ENCODE measurements around the gene ZFP36L2. TPM values are rescaled to one million over a fixed set of nuclear protein-coding genes. Genes with fewer than 3 reads are reported as not detected.

Gene ZFP36L2
- total and polyA plus RNA-seq, 2 experiments from 2014 or later: 37.9 to 38.4 TPM

DNA sequence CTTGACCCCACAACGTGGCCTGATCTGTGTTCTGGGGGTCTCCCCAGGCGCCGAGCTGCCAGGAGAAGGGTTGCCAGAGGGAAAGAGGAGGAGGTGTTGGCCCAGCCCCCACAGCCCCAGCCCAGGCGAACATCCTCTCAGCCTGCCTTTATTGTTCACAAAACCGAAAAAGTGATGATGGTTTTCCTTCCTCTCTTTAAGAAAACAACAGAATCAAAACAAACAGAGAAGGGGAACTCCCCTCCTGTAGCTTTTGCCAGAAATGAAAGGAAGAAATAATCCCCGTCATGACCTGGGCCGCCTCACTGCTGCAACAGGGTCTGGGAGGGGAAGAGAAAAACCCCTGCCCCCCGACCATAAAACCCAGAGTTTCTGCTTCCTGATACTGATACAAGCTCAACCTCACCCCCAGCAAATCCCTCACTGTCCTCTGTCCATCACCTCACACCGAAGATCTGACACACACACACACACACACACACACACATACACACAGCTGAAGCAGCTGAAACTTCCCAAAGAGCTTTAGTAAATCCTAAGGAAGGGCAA, 52.0 kb downstream of the ZFP36L2 start:
- peak overlapping the region; percentile 42; the same call in 1 of the 2 replicates for H3K27ac Mint-ChIP-seq
- peaks cover 35% of the 10 kb centered on the region for H3K4me1 Mint-ChIP-seq
- 0 out of 2 replicates have a peak, but pooled peaks cover 11% of the 10 kb centered on the region for H3K36me3 ChIP-seq (ENCODE audit: insufficient read depth)
- H3K27me3 Mint-ChIP-seq (ENCODE audit: insufficient read depth, low read depth, poor library complexity): peaks cover 12% of the 10 kb centered on the region
- H3K4me1 ChIP-seq (ENCODE audit: insufficient read depth): peaks cover 15% of the 10 kb centered on the region
- no peak overlapping the region for H2AFZ ChIP-seq
- no peaks in the 10 kb centered on the region for H3K27me3 ChIP-seq (ENCODE audit: insufficient read depth)
- no peak overlapping the region for H3K4me3 ChIP-seq
- H3K36me3 Mint-ChIP-seq (ENCODE audit: low read depth): peaks cover 16% of the 10 kb centered on the region
- TF ChIP-seq, protein P1, sequence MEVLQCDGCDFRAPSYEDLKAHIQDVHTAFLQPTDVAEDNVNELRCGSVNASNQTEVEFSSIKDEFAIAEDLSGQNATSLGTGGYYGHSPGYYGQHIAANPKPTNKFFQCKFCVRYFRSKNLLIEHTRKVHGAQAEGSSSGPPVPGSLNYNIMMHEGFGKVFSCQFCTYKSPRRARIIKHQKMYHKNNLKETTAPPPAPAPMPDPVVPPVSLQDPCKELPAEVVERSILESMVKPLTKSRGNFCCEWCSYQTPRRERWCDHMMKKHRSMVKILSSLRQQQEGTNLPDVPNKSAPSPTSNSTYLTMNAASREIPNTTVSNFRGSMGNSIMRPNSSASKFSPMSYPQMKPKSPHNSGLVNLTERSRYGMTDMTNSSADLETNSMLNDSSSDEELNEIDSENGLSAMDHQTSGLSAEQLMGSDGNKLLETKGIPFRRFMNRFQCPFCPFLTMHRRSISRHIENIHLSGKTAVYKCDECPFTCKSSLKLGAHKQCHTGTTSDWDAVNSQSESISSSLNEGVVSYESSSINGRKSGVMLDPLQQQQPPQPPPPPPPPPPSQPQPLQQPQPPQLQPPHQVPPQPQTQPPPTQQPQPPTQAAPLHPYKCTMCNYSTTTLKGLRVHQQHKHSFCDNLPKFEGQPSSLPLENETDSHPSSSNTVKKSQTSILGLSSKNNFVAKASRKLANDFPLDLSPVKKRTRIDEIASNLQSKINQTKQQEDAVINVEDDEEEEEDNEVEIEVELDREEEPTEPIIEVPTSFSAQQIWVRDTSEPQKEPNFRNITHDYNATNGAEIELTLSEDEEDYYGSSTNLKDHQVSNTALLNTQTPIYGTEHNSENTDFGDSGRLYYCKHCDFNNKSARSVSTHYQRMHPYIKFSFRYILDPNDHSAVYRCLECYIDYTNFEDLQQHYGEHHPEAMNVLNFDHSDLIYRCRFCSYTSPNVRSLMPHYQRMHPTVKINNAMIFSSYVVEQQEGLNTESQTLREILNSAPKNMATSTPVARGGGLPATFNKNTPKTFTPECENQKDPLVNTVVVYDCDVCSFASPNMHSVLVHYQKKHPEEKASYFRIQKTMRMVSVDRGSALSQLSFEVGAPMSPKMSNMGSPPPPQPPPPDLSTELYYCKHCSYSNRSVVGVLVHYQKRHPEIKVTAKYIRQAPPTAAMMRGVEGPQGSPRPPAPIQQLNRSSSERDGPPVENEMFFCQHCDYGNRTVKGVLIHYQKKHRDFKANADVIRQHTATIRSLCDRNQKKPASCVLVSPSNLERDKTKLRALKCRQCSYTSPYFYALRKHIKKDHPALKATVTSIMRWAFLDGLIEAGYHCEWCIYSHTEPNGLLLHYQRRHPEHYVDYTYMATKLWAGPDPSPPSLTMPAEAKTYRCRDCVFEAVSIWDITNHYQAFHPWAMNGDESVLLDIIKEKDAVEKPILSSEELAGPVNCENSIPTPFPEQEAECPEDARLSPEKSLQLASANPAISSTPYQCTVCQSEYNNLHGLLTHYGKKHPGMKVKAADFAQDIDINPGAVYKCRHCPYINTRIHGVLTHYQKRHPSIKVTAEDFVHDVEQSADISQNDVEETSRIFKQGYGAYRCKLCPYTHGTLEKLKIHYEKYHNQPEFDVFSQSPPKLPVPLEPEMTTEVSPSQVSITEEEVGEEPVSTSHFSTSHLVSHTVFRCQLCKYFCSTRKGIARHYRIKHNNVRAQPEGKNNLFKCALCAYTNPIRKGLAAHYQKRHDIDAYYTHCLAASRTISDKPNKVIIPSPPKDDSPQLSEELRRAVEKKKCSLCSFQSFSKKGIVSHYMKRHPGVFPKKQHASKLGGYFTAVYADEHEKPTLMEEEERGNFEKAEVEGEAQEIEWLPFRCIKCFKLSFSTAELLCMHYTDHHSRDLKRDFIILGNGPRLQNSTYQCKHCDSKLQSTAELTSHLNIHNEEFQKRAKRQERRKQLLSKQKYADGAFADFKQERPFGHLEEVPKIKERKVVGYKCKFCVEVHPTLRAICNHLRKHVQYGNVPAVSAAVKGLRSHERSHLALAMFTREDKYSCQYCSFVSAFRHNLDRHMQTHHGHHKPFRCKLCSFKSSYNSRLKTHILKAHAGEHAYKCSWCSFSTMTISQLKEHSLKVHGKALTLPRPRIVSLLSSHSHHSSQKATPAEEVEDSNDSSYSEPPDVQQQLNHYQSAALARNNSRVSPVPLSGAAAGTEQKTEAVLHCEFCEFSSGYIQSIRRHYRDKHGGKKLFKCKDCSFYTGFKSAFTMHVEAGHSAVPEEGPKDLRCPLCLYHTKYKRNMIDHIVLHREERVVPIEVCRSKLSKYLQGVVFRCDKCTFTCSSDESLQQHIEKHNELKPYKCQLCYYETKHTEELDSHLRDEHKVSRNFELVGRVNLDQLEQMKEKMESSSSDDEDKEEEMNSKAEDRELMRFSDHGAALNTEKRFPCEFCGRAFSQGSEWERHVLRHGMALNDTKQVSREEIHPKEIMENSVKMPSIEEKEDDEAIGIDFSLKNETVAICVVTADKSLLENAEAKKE (CRISPR knock-in tag; IDR thresholded peaks at IDR 0.05): no peak
- TF ChIP-seq EZH2phosphoT487 (IDR thresholded peaks at IDR 0.05; ENCODE audit: unreplicated experiment) (no peak), NANOG (IDR thresholded peaks at IDR 0.05; ENCODE audit: borderline replicate concordance) (no peak), STAT1 (IDR thresholded peaks at IDR 0.05; ENCODE audit: unreplicated experiment) (no peak), CREB1 (CRISPR knock-in tag; IDR thresholded peaks at IDR 0.05; ENCODE audit: low read depth) (no peak), POLR2AphosphoS5 (IDR thresholded peaks at IDR 0.05; ENCODE audit: low read depth) (no peak), EZH2 (IDR thresholded peaks at IDR 0.05; ENCODE audit: low read depth, unreplicated experiment) (no peak), ZNF331 (CRISPR knock-in tag; IDR thresholded peaks at IDR 0.05; ENCODE audit: low read depth) (no peak), JUNB (IDR thresholded peaks at IDR 0.05; ENCODE audit: unreplicated experiment) (no peak)
- TF ChIP-seq, protein P2, sequence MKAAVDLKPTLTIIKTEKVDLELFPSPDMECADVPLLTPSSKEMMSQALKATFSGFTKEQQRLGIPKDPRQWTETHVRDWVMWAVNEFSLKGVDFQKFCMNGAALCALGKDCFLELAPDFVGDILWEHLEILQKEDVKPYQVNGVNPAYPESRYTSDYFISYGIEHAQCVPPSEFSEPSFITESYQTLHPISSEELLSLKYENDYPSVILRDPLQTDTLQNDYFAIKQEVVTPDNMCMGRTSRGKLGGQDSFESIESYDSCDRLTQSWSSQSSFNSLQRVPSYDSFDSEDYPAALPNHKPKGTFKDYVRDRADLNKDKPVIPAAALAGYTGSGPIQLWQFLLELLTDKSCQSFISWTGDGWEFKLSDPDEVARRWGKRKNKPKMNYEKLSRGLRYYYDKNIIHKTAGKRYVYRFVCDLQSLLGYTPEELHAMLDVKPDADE (IDR thresholded peaks at IDR 0.05): no peak
- no peaks in the 10 kb centered on the region for H4K20me1 ChIP-seq (replicated peaks; ENCODE audit: insufficient read depth)
- no peaks in the 10 kb centered on the region for H3K79me2 ChIP-seq (replicated peaks; ENCODE audit: insufficient read depth)
- H3K4me2 ChIP-seq: no peak overlapping the region
- H3K9me3 Mint-ChIP-seq: peaks cover 33% of the 10 kb centered on the region; the same call in 2 of the 3 replicates
- H3F3A ChIP-seq (replicated peaks; ENCODE audit: low read depth): no peaks in the 10 kb centered on the region
- no peak overlapping the region for H3K27ac ChIP-seq (ENCODE audit: low read depth)
- no peak for DNase-seq (ENCODE audit: low spot score)
- no peak overlapping the region for H3K4me3 Mint-ChIP-seq
- 0 out of 2 replicates have a peak, but pooled peaks cover 5% of the 10 kb centered on the region for H3K9me2 ChIP-seq (ENCODE audit: insufficient read depth)
- no peak for ATAC-seq

Measured in GM23338 (cell line).